HEK293 (cell line): ENCODE measurements around the gene SETD4.
A peak's percentile ranks its signal among the peaks of the same experiment; 100 is the strongest.

Experiments
- CTCF ChIA-PET: fragments of 350-600 bp; formaldehyde crosslinking; extraction: SDS; loops from one replicate; lab custom pipeline; 2021; ENCODE audit warnings: antibody characterized with exemption; lab: Yijun Ruan, JAX
- POLR2A ChIA-PET: fragments of 300-600 bp; formaldehyde crosslinking; extraction: SDS; loops from one replicate; lab custom pipeline; 2020; ENCODE audit warnings: antibody characterized with exemption, inconsistent platforms; lab: Yijun Ruan, JAX
- H3K27ac ChIP-seq: fragments of 200-500 bp; sonication (Bioruptor generic); 2 replicates; pipeline ENCODE4 v1.5.1; 2014; ENCODE audit warnings: low read depth, low read length, control low read depth, inconsistent platforms; ENCODE audit errors: extremely low read depth
- H3K36me3 ChIP-seq, 2 experiments: fragments of 200-500 bp in 1 of 2; sonication (Bioruptor generic) in 1 of 2; 1 replicate in 1 of 2; 2 replicates in 1 of 2; pipeline ENCODE4 v1.5.1; 2014 to 2017; ENCODE audit warnings: inconsistent platforms in 2 of 2, low read length in 2 of 2; ENCODE audit not compliant: control insufficient read depth in 2 of 2, insufficient read depth in 1 of 2
- H3K4me1 ChIP-seq: fragments of 200-500 bp; sonication (Bioruptor generic); 2 replicates; pipeline ENCODE4 v1.5.1; 2014; ENCODE audit warnings: mild to moderate bottlenecking, low read length, inconsistent platforms; ENCODE audit not compliant: control insufficient read depth, insufficient read depth
- H3K4me3 ChIP-seq: 2 replicates; pipeline ENCODE4 v1.5.1; 2011; ENCODE audit warnings: low read depth, mild to moderate bottlenecking, control low read depth, low read length, moderate library complexity
- H3K9me3 ChIP-seq: fragments of 200-500 bp; sonication (Bioruptor generic); 2 replicates; pipeline ENCODE4 v1.5.1; 2014; ENCODE audit warnings: low read depth, low read length, inconsistent platforms; ENCODE audit not compliant: control insufficient read depth, insufficient read depth
- HOXD13 ChIP-seq: sonication (generic); formaldehyde crosslinking; IDR thresholded peaks from 2 replicates; pipeline ENCODE4 v1.8.0; 2022; ENCODE audit warnings: missing genetic modification reagents, borderline replicate concordance
- KLF1 ChIP-seq: fragments of 450-650 bp; formaldehyde crosslinking; IDR thresholded peaks from 2 replicates; pipeline ENCODE4 v1.5.1; 2016; ENCODE audit warnings: missing biosample characterization, missing genetic modification characterization
- KLF16 ChIP-seq: fragments of 450-650 bp; formaldehyde crosslinking; IDR thresholded peaks from 2 replicates; pipeline ENCODE4 v1.5.1; 2017; ENCODE audit warnings: missing biosample characterization, missing genetic modification characterization
- SP7 ChIP-seq: fragments of 450-650 bp; formaldehyde crosslinking; IDR thresholded peaks from 2 replicates; pipeline ENCODE4 v1.5.1; 2016; ENCODE audit warnings: missing biosample characterization, missing genetic modification characterization
- WT1 ChIP-seq: fragments of 450-650 bp; formaldehyde crosslinking; IDR thresholded peaks from 2 replicates; pipeline ENCODE4 v1.5.1; 2016; ENCODE audit warnings: missing biosample characterization, missing genetic modification characterization
- ZNF121 ChIP-seq: fragments of 450-650 bp; formaldehyde crosslinking; IDR thresholded peaks from 2 replicates; pipeline ENCODE4 v1.5.1; 2016; ENCODE audit warnings: missing biosample characterization, missing genetic modification characterization
- ZNF169 ChIP-seq: fragments of 450-650 bp; formaldehyde crosslinking; IDR thresholded peaks from 2 replicates; pipeline ENCODE4 v1.5.1; 2016; ENCODE audit warnings: missing biosample characterization, missing genetic modification characterization
- ZNF174 ChIP-seq: fragments of 450-650 bp; formaldehyde crosslinking; IDR thresholded peaks from 2 replicates; pipeline ENCODE4 v1.5.0; 2017; ENCODE audit warnings: missing biosample characterization, mild to moderate bottlenecking, missing genetic modification characterization
- ZNF2 ChIP-seq: fragments of 450-650 bp; formaldehyde crosslinking; IDR thresholded peaks from 2 replicates; pipeline ENCODE4 v1.5.1; 2016; ENCODE audit warnings: missing biosample characterization, missing genetic modification characterization
- ZNF223 ChIP-seq: fragments of 450-650 bp; formaldehyde crosslinking; IDR thresholded peaks from 2 replicates; pipeline ENCODE4 v1.5.1; 2016; ENCODE audit warnings: missing biosample characterization, missing genetic modification characterization
- ZNF24 ChIP-seq: fragments of 450-650 bp; formaldehyde crosslinking; IDR thresholded peaks from 2 replicates; pipeline ENCODE4 v1.5.1; 2016; ENCODE audit warnings: missing biosample characterization, missing genetic modification characterization
- ZNF26 ChIP-seq: fragments of 450-650 bp; formaldehyde crosslinking; IDR thresholded peaks from 2 replicates; pipeline ENCODE4 v1.5.1; 2016; ENCODE audit warnings: missing biosample characterization, missing genetic modification characterization
- ZNF292 ChIP-seq: fragments of 450-650 bp; formaldehyde crosslinking; IDR thresholded peaks from 2 replicates; pipeline ENCODE4 v1.5.1; 2016; ENCODE audit warnings: low read depth, missing biosample characterization, missing genetic modification characterization, borderline replicate concordance
- ZNF335 ChIP-seq: fragments of 450-650 bp; formaldehyde crosslinking; conservative IDR thresholded peaks from 2 replicates; pipeline ENCODE4 v1.5.1; 2016; ENCODE audit warnings: missing biosample characterization, missing genetic modification characterization
- ZNF350 ChIP-seq: fragments of 450-650 bp; formaldehyde crosslinking; IDR thresholded peaks from 2 replicates; pipeline ENCODE4 v1.5.0; 2017; ENCODE audit warnings: missing biosample characterization, mild to moderate bottlenecking, missing genetic modification characterization
- ZNF391 ChIP-seq: fragments of 450-650 bp; formaldehyde crosslinking; IDR thresholded peaks from 2 replicates; pipeline ENCODE4 v1.5.1; 2016; ENCODE audit warnings: low read depth, missing biosample characterization, missing genetic modification characterization, borderline replicate concordance
- ZNF404 ChIP-seq: fragments of 450-650 bp; formaldehyde crosslinking; IDR thresholded peaks from 2 replicates; pipeline ENCODE4 v1.5.1; 2017; ENCODE audit warnings: missing biosample characterization, missing genetic modification characterization
- ZNF473 ChIP-seq: fragments of 450-650 bp; formaldehyde crosslinking; IDR thresholded peaks from 2 replicates; pipeline ENCODE4 v1.5.1; 2017; ENCODE audit warnings: missing biosample characterization, missing genetic modification characterization
- ZNF555 ChIP-seq: fragments of 450-650 bp; formaldehyde crosslinking; conservative IDR thresholded peaks from 2 replicates; pipeline ENCODE4 v1.5.1; 2017; ENCODE audit warnings: missing biosample characterization, mild to moderate bottlenecking, missing genetic modification characterization, inconsistent platforms
- ZNF560 ChIP-seq: fragments of 450-650 bp; formaldehyde crosslinking; IDR thresholded peaks from 2 replicates; pipeline ENCODE4 v1.5.1; 2017; ENCODE audit warnings: missing biosample characterization, missing genetic modification characterization, borderline replicate concordance
- ZNF670 ChIP-seq: fragments of 450-650 bp; formaldehyde crosslinking; IDR thresholded peaks from 2 replicates; pipeline ENCODE4 v1.5.1; 2016; ENCODE audit warnings: missing biosample characterization, missing genetic modification characterization, low read depth
- ZNF704 ChIP-seq: fragments of 450-650 bp; formaldehyde crosslinking; IDR thresholded peaks from 2 replicates; pipeline ENCODE4 v1.5.1; 2016; ENCODE audit warnings: missing biosample characterization, missing genetic modification characterization
- ZNF776 ChIP-seq: fragments of 450-650 bp; formaldehyde crosslinking; IDR thresholded peaks from 2 replicates; pipeline ENCODE4 v1.5.0; 2017; ENCODE audit warnings: missing biosample characterization, missing genetic modification characterization, borderline replicate concordance
- ZSCAN4 ChIP-seq: fragments of 450-650 bp; formaldehyde crosslinking; IDR thresholded peaks from 2 replicates; pipeline ENCODE4 v1.5.1; 2017; ENCODE audit warnings: missing biosample characterization, missing genetic modification characterization
- TF ChIP-seq, protein P1 (sequence below): fragments of 450-650 bp; formaldehyde crosslinking; optimal IDR thresholded peaks from 2 replicates; pipeline ENCODE3; 2016; ENCODE audit warnings: missing biosample characterization, mild to moderate bottlenecking, missing genetic modification characterization

Gene SETD4

DNA sequence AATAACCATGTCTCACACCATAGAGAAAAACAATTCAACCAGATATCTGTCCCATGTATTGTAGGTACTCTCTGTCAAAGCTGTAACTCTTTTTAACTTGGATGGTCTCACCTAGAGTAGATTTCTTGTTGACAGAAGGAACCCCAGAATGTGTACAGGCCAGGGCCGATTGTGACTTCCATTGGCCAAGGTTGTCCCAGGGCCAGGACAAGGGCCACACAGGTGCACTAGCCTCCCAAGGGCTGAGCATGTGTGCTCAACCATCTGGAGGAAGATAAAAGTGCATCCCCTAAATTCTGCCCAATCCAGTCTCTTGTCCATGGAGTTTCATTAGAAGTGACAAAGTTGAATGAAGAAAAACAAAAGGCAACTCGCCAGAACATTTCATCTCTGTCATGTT is 51.8 kb downstream of the SETD4 start:
- no peak overlapping the region for H3K4me3 ChIP-seq
- H3K36me3 ChIP-seq, result no peaks in the 10 kb centered on the region
- TF ChIP-seq ZNF670 (tag by site-specific recombination) (no peak), ZNF335 (tag by site-specific recombination) (no peak), KLF16 (tag by site-specific recombination) (no peak)
- CTCF ChIA-PET, result no interaction called here
- no peaks in the 10 kb centered on the region for H3K9me3 ChIP-seq
- H3K4me1 ChIP-seq, result no peaks in the 10 kb centered on the region
- POLR2A ChIA-PET, result no interaction called here
- no peak overlapping the region for H3K27ac ChIP-seq

GRCh38 chr21:36005879-36006400 is 54.4 kb downstream of the SETD4 start:
- no peaks in the 10 kb centered on the region for H3K4me1 ChIP-seq
- CTCF ChIA-PET, result interaction anchor here (0.5 to 1.0 kb wide), 3 partner anchors 119 to 1312 kb away, joined by 3 read pairs; no protein-coding TSS in a partner anchor
- no peak overlapping the region for H3K27ac ChIP-seq
- no peaks in the 10 kb centered on the region for H3K9me3 ChIP-seq
- no peaks in the 10 kb centered on the region for H3K36me3 ChIP-seq
- no peak overlapping the region for H3K4me3 ChIP-seq
- TF ChIP-seq ZNF121 (tag by site-specific recombination) (0 out of 2 replicates have a peak, but pooled peaks have one; percentile 32), ZNF2 (tag by site-specific recombination) (no peak)
- POLR2A ChIA-PET, result no interaction called here

- ChIA-PET POLR2A (no interaction called here), CTCF (no interaction called here)
- Histone ChIP-seq H3K4me1 (no peaks in the 10 kb centered on the region), H3K4me3 (no peak overlapping the region), H3K9me3 (no peaks in the 10 kb centered on the region), H3K36me3 (no peaks in the 10 kb centered on the region), H3K27ac (no peak overlapping the region)
- TF ChIP-seq ZNF473 (tag by site-specific recombination), result no peak
- TF ChIP-seq KLF1 (tag by site-specific recombination), result no peak
Observed at GRCh38 chr21:36005018-36005417, 55.3 kb downstream of the SETD4 start.

GRCh38 chr21:36004441-36004840 is 55.9 kb downstream of the SETD4 start:
- Histone ChIP-seq H3K9me3 (no peaks in the 10 kb centered on the region), H3K36me3 (no peaks in the 10 kb centered on the region), H3K4me1 (no peaks in the 10 kb centered on the region), H3K4me3 (no peak overlapping the region), H3K27ac (no peak overlapping the region)
- no peak for TF ChIP-seq ZNF776 (tag by site-specific recombination)
- no peak for TF ChIP-seq ZSCAN4
- TF ChIP-seq ZNF26 (tag by site-specific recombination), result no peak
- no peak for TF ChIP-seq KLF1 (tag by site-specific recombination)
- no peak for TF ChIP-seq ZNF169 (tag by site-specific recombination)
- no peak for TF ChIP-seq ZNF560 (tag by site-specific recombination)
- no peak for TF ChIP-seq ZNF174 (tag by site-specific recombination)
- no peak for TF ChIP-seq SP7 (tag by site-specific recombination)
- no peak for TF ChIP-seq HOXD13
- no peak for TF ChIP-seq ZNF404 (tag by site-specific recombination)
- TF ChIP-seq ZNF292 (tag by site-specific recombination), result no peak
- TF ChIP-seq ZNF350 (tag by site-specific recombination), result no peak
- TF ChIP-seq ZNF24 (tag by site-specific recombination), result no peak
- no peak for TF ChIP-seq ZNF555 (tag by site-specific recombination)
- no peak for TF ChIP-seq KLF16 (tag by site-specific recombination)
- TF ChIP-seq ZNF223, result no peak
- no peak for TF ChIP-seq WT1 (tag by site-specific recombination)
- TF ChIP-seq ZNF704 (tag by site-specific recombination), result no peak
- TF ChIP-seq, protein P1, sequence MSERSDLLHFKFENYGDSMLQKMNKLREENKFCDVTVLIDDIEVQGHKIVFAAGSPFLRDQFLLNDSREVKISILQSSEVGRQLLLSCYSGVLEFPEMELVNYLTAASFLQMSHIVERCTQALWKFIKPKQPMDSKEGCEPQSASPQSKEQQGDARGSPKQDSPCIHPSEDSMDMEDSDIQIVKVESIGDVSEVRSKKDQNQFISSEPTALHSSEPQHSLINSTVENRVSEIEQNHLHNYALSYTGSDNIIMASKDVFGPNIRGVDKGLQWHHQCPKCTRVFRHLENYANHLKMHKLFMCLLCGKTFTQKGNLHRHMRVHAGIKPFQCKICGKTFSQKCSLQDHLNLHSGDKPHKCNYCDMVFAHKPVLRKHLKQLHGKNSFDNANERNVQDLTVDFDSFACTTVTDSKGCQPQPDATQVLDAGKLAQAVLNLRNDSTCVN (tag by site-specific recombination), result no peak
- no peak for TF ChIP-seq ZNF391 (tag by site-specific recombination)
- POLR2A ChIA-PET, result no interaction called here
- CTCF ChIA-PET, result no interaction called here
